ENCODE measurements around the gene PDE6G. TPM values are rescaled to one million over a fixed set of nuclear protein-coding genes. Genes with fewer than 3 reads are reported as not detected.

PDE6G gene
- total and polyA plus RNA-seq, 2 of the 13 experiments (the other 11 are each of a cell fraction or from before 2014, with no cell fraction given) = 1.4 to 6.7 TPM

GRCh38 chr17:81666342-81667191, 10.2 kb upstream of the PDE6G start, which contains the start of the genes CCDC137 and OXLD1 (continued):
- no peak for TF ChIP-seq ZNF281 (CRISPR knock-in tag; IDR thresholded peaks at IDR 0.05; ENCODE audit: borderline replicate concordance)
- TF ChIP-seq SRSF1 (optimal IDR thresholded peaks at IDR 0.05; ENCODE audit: low read depth, low read length) = no peak
- TF ChIP-seq SATB2 (CRISPR knock-in tag; IDR thresholded peaks at IDR 0.05) = no peak; the same call in 1 of the 2 replicates
- TF ChIP-seq NR2F1 (CRISPR knock-in tag; IDR thresholded peaks at IDR 0.05) = no peak
- no peak for TF ChIP-seq ZBTB20 (CRISPR knock-in tag; IDR thresholded peaks at IDR 0.05; ENCODE audit: borderline replicate concordance, low read depth)
- TF ChIP-seq DMTF1 (CRISPR knock-in tag; IDR thresholded peaks at IDR 0.05) = no peak
- peak; percentile 86; the same call in 1 of the 2 replicates for TF ChIP-seq FOXK1 (CRISPR knock-in tag; IDR thresholded peaks at IDR 0.05; ENCODE audit: borderline replicate concordance, low read depth)
- TF ChIP-seq SRY (CRISPR knock-in tag; IDR thresholded peaks at IDR 0.05) = peak; percentile 95
- 0 out of 2 replicates have a peak, but pooled peaks have one; percentile 72 for TF ChIP-seq MLXIP (CRISPR knock-in tag; IDR thresholded peaks at IDR 0.05; ENCODE audit: borderline replicate concordance)
- peak; percentile 75; the same call in 1 of the 2 replicates for TF ChIP-seq STAT6 (CRISPR knock-in tag; IDR thresholded peaks at IDR 0.05; ENCODE audit: borderline replicate concordance)
- 0 out of 2 replicates have a peak, but pooled peaks have one; percentile 25 for TF ChIP-seq ZNF256 (CRISPR knock-in tag; conservative IDR thresholded peaks at IDR 0.05)
- peak; percentile 78 for TF ChIP-seq CSRNP1 (CRISPR knock-in tag; IDR thresholded peaks at IDR 0.05)
